ENCODE measurements around the gene CHM. TPM values are rescaled to one million over a fixed set of nuclear protein-coding genes. Genes with fewer than 3 reads are reported as not detected.

CHM gene
- total and polyA plus RNA-seq, 2 of the 8 experiments (the other 6 are each of a cell fraction or from before 2014, with no cell fraction given), result 8.6 to 15.5 TPM

DNA sequence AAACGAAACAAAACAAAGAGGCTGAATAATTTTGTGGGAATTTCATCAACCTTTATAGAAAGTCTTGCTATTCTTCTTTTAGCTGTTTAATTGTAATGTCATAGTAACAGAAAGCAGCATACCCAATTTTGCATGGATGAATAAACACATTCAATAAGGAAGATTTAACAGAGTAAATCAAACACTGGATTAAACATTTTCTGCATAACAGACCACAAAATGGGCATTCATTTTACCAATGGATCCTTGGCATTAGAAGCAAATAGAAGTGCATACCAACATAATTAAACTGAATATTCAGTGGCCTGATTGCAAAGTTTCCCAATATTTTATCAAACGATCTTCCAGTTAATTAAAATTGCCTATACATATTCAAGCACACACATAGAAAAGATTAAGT is 4.4 kb upstream of the CHM start (continued):
- TF ChIP-seq RNF2 (IDR thresholded peaks at IDR 0.05; ENCODE audit: borderline replicate concordance, low read depth, low read length, missing control alignments, poor library complexity, severe bottlenecking) (no peak), CREB1 (IDR thresholded peaks at IDR 0.05) (no peak)
